ENCODE data around the gene UCK1.

The UCK1 gene

DNA sequence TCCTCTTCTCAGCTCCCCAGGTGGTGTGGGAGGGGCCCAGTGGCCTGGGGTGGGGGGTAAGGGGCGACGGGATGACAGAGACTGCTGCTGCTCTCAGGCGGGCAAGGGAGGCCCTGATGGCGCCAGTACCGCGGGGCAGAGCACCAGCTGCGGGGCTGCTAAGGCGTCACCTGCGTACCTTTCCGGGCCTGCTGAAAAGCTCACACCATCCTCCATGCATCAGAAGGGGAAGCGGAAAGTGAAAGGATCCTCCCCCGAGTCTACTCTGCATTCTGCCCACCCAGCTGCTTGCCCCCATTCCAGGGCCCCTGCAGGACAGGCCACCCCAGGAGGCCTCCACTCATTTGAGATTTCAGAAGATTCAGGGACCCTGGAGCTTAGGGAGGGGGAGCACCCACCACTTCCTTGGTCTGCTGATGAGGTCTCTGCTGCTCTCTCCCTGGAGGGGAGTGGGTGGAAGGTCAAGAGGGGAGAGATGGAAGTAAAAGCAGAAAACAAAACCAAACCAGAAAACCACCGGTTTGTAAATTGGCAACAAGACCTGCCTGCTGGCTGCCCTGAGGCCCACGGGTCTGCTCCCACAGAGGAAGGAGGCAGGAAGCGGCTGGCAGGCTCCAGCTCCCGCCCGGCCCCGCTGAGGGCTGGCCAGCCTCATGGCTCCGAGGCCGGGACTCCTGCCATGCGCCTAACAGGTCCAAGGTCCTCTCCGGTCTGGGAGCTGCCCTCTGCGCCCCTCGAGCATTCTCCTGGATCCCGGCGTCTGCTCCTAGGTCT is 47.9 kb upstream of the UCK1 start:
- TF ChIP-seq EZH2 (optimal IDR thresholded peaks at IDR 0.05; ENCODE audit: low read depth, low read length) (no peak), EZH2phosphoT487 (IDR thresholded peaks at IDR 0.05; ENCODE audit: low read length) (no peak)
- TF ChIP-seq, protein P1, sequence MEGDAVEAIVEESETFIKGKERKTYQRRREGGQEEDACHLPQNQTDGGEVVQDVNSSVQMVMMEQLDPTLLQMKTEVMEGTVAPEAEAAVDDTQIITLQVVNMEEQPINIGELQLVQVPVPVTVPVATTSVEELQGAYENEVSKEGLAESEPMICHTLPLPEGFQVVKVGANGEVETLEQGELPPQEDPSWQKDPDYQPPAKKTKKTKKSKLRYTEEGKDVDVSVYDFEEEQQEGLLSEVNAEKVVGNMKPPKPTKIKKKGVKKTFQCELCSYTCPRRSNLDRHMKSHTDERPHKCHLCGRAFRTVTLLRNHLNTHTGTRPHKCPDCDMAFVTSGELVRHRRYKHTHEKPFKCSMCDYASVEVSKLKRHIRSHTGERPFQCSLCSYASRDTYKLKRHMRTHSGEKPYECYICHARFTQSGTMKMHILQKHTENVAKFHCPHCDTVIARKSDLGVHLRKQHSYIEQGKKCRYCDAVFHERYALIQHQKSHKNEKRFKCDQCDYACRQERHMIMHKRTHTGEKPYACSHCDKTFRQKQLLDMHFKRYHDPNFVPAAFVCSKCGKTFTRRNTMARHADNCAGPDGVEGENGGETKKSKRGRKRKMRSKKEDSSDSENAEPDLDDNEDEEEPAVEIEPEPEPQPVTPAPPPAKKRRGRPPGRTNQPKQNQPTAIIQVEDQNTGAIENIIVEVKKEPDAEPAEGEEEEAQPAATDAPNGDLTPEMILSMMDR (IDR thresholded peaks at IDR 0.05; ENCODE audit: low read length), result no peak
- no peaks in the 10 kb centered on the region for H3K79me2 ChIP-seq (ENCODE audit: low read length)
- no peaks in the 10 kb centered on the region for H3K9me2 ChIP-seq (replicated peaks; ENCODE audit: insufficient read depth, low read length)
- H4K20me1 ChIP-seq (ENCODE audit: insufficient read depth, low read length), result no peaks in the 10 kb centered on the region; the same call in 1 of the 2 replicates
- no peaks in the 10 kb centered on the region for H3K4me1 ChIP-seq (ENCODE audit: low read length)
- no peaks in the 10 kb centered on the region for H3K27me3 ChIP-seq (replicated peaks; ENCODE audit: insufficient read depth, low read length)
- no peak overlapping the region for H3K27ac ChIP-seq (ENCODE audit: low read length)
- H3K9me3 ChIP-seq (replicated peaks; ENCODE audit: insufficient read depth, low read length), result no peaks in the 10 kb centered on the region
- H3F3A ChIP-seq (ENCODE audit: insufficient read depth, low read length), result no peaks in the 10 kb centered on the region
- no peak overlapping the region for H3K4me2 ChIP-seq (ENCODE audit: low read depth, low read length)
- no peak overlapping the region for H2AFZ ChIP-seq (ENCODE audit: low read length)
- H3K36me3 ChIP-seq (replicated peaks; ENCODE audit: insufficient read depth, low read length), result peaks cover 3% of the 10 kb centered on the region; the same call in 1 of the 2 replicates
- DNase-seq, result no peak
- H3K4me3 ChIP-seq (ENCODE audit: low read length), result no peak overlapping the region
- H3K9ac ChIP-seq (ENCODE audit: low read length), result no peak overlapping the region

DNA sequence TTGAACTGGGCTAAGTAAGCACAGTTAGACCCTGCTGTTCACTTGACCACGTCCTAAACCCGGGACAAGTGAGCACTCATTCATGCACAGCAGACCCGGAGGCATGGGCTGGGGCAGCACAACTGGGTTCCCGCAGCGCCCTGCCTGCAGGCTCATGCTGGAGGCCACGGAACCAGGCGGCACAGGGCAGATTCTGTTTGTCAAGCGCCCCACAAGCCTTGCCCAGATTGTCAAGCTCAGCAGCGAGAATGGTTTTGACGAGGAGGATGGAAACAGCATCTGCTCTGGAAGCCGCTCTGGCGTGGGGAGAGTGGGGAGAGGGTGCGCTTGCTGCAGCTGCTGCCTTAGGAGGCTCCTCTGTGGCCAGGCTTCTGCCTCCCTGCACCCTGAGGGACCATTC is 47.0 kb upstream of the UCK1 start:
- no peak overlapping the region for H2AFZ ChIP-seq (ENCODE audit: low read length)
- TF ChIP-seq, protein P1 (IDR thresholded peaks at IDR 0.05; ENCODE audit: low read length), result no peak
- TF ChIP-seq EZH2 (optimal IDR thresholded peaks at IDR 0.05; ENCODE audit: low read depth, low read length), result no peak
- TF ChIP-seq EZH2phosphoT487 (IDR thresholded peaks at IDR 0.05; ENCODE audit: low read length), result no peak
- H3K9me2 ChIP-seq (replicated peaks; ENCODE audit: insufficient read depth, low read length), result no peaks in the 10 kb centered on the region
- H3K9ac ChIP-seq (ENCODE audit: low read length), result no peak overlapping the region
- no peaks in the 10 kb centered on the region for H3K27me3 ChIP-seq (replicated peaks; ENCODE audit: insufficient read depth, low read length)
- no peak overlapping the region for H3K27ac ChIP-seq (ENCODE audit: low read length)
- no peak overlapping the region for H3K4me3 ChIP-seq (ENCODE audit: low read length)
- DNase-seq, result no peak
- no peaks in the 10 kb centered on the region for H3K79me2 ChIP-seq (ENCODE audit: low read length)
- H3K36me3 ChIP-seq (replicated peaks; ENCODE audit: insufficient read depth, low read length), result peaks cover 3% of the 10 kb centered on the region; the same call in 1 of the 2 replicates
- no peaks in the 10 kb centered on the region; the same call in 1 of the 2 replicates for H4K20me1 ChIP-seq (ENCODE audit: insufficient read depth, low read length)
- H3K4me2 ChIP-seq (ENCODE audit: low read depth, low read length), result no peak overlapping the region
- no peaks in the 10 kb centered on the region for H3F3A ChIP-seq (ENCODE audit: insufficient read depth, low read length)
- H3K9me3 ChIP-seq (replicated peaks; ENCODE audit: insufficient read depth, low read length), result no peaks in the 10 kb centered on the region
- H3K4me1 ChIP-seq (ENCODE audit: low read length), result no peaks in the 10 kb centered on the region

DNA sequence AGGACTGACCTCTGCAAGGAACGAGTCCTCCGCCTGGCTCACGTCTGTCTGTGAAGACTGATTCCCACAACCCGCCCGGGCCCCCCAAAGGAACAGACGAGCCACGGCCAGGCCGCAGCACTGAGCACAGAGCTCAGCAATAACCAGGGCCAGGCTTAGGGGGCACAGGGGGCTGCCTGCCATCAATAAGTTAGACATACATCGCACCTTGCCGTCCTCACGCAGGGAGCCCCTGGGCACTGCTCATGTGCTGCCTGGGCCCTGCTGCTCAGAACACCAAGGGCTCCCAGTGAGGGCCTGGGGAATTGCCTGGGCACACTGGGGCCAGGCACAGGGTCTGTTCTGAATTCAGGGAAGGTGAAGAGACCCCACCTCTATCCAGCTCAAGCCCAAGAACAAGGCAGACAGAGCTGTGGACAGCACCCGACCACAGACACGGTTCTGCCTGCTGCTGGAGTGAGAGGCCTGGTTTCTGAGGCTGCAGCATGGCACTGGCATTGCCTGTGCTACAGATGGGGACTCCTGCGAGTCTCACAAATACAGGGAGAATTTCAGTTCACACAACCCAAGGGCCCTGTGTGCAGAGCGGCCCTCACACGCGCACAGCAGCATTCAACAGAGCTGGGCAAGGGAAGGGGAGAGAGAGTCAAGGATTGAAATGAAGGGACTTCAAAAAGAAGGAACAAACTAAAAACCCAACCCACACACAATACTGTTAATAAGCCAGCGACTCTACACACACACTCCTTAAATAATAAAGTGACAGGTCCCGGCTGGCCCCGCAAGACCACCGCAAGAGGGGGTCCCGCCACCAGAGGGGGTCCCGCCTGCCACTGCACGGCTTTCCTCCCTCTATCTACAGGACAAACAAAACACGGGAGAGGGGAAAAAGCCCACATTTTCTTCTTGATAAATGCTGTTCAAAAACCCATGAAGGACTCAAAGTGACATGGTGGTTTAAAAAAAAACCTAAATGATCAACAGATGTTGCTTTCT is 46.2 kb upstream of the UCK1 start:
- no peaks in the 10 kb centered on the region for H3F3A ChIP-seq (ENCODE audit: insufficient read depth, low read length)
- H3K4me1 ChIP-seq (ENCODE audit: low read length), result no peaks in the 10 kb centered on the region
- no peak overlapping the region for H3K4me2 ChIP-seq (ENCODE audit: low read depth, low read length)
- TF ChIP-seq EZH2 (optimal IDR thresholded peaks at IDR 0.05; ENCODE audit: low read depth, low read length) (no peak), EZH2phosphoT487 (IDR thresholded peaks at IDR 0.05; ENCODE audit: low read length) (no peak)
- TF ChIP-seq, protein P1 (IDR thresholded peaks at IDR 0.05; ENCODE audit: low read length), result no peak
- H3K9me2 ChIP-seq (replicated peaks; ENCODE audit: insufficient read depth, low read length), result no peaks in the 10 kb centered on the region
- no peaks in the 10 kb centered on the region for H3K27me3 ChIP-seq (replicated peaks; ENCODE audit: insufficient read depth, low read length)
- 0 out of 2 replicates have a peak, but pooled peaks cover 3% of the 10 kb centered on the region for H3K36me3 ChIP-seq (replicated peaks; ENCODE audit: insufficient read depth, low read length)
- no peaks in the 10 kb centered on the region for H3K9me3 ChIP-seq (replicated peaks; ENCODE audit: insufficient read depth, low read length)
- H3K4me3 ChIP-seq (ENCODE audit: low read length), result no peak overlapping the region
- H3K9ac ChIP-seq (ENCODE audit: low read length), result no peak overlapping the region
- H2AFZ ChIP-seq (ENCODE audit: low read length), result no peak overlapping the region
- H4K20me1 ChIP-seq (ENCODE audit: insufficient read depth, low read length), result no peaks in the 10 kb centered on the region; the same call in 1 of the 2 replicates
- no peaks in the 10 kb centered on the region for H3K79me2 ChIP-seq (ENCODE audit: low read length)
- no peak for DNase-seq
- no peak overlapping the region for H3K27ac ChIP-seq (ENCODE audit: low read length)

All from MM.1S (cell line).